Sigmoid colon (tissue), 4 donors: ENCODE results near the gene SLC33A1.

Experiments used
- EP300 ChIP-seq, 4 donors: sonication (generic); formaldehyde crosslinking; IDR thresholded peaks; one replicate each; pipeline ENCODE4 v1.6.1; 2017; ENCODE audit warnings: antibody characterized with exemption in 4 of 4
- POLR2A ChIP-seq, 2 donors: fragments of 450-650 bp; IDR thresholded peaks; one replicate each; pipeline ENCODE4 v1.6.1; 2016; ENCODE audit warnings: antibody characterized with exemption in 2 of 2, mild to moderate bottlenecking in 2 of 2, moderate library complexity in 2 of 2
- POLR2AphosphoS5 ChIP-seq, 4 donors: sonication (generic); formaldehyde crosslinking; IDR thresholded peaks; one replicate each; pipeline ENCODE4 v1.6.1; 2017; ENCODE audit warnings: antibody characterized with exemption in 4 of 4
- TF ChIP-seq, protein P1 (sequence below), 4 experiments: fragments of 450-650 bp in 3 of 4; fragments of 200-600 bp in 1 of 4; IDR thresholded peaks; one replicate each; pipeline ENCODE4 v1.5.1; 2016 to 2019; ENCODE audit warnings: antibody characterized with exemption in 4 of 4, mild to moderate bottlenecking in 3 of 4, moderate library complexity in 2 of 4

DNA sequence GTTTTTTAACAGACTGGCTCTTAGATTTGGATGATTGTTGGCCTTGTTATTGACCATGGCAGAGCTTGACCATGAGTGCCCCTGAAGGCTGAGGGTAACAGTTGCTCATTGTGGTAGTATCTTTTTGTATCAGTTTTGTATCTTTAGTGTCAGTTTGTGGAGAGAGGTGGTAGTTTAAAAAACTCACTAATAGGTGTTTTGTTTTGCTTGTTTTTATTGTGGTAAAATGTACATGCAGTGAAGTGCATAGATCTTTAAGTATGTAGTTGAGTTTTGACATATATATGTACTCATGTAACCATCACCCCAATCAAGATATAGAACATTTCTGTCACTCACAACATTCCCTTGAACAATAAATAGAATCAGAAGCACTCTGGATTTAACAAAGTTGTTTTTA, 26.1 kb upstream of the SLC33A1 start:
- TF ChIP-seq POLR2A (IDR thresholded peaks at IDR 0.05) = no peak
- TF ChIP-seq, protein P1, sequence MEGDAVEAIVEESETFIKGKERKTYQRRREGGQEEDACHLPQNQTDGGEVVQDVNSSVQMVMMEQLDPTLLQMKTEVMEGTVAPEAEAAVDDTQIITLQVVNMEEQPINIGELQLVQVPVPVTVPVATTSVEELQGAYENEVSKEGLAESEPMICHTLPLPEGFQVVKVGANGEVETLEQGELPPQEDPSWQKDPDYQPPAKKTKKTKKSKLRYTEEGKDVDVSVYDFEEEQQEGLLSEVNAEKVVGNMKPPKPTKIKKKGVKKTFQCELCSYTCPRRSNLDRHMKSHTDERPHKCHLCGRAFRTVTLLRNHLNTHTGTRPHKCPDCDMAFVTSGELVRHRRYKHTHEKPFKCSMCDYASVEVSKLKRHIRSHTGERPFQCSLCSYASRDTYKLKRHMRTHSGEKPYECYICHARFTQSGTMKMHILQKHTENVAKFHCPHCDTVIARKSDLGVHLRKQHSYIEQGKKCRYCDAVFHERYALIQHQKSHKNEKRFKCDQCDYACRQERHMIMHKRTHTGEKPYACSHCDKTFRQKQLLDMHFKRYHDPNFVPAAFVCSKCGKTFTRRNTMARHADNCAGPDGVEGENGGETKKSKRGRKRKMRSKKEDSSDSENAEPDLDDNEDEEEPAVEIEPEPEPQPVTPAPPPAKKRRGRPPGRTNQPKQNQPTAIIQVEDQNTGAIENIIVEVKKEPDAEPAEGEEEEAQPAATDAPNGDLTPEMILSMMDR (IDR thresholded peaks at IDR 0.05) = no peak
- no peak for TF ChIP-seq POLR2AphosphoS5 (IDR thresholded peaks at IDR 0.05)
- TF ChIP-seq EP300 (IDR thresholded peaks at IDR 0.05) = no peak
